ENCODE data around the gene ZNF184.

The ZNF184 gene

GRCh38 chr6:27472617-27473400, at the start of gene ZNF184:
Gene ZNF184 (minus strand): TSS chr6:27473105. CDS start chr6:27472294, 811 bp downstream.
- peak; percentile 95 for DNase-seq (ENCODE audit: extremely low read depth, low read depth)
- TF ChIP-seq, protein P1, sequence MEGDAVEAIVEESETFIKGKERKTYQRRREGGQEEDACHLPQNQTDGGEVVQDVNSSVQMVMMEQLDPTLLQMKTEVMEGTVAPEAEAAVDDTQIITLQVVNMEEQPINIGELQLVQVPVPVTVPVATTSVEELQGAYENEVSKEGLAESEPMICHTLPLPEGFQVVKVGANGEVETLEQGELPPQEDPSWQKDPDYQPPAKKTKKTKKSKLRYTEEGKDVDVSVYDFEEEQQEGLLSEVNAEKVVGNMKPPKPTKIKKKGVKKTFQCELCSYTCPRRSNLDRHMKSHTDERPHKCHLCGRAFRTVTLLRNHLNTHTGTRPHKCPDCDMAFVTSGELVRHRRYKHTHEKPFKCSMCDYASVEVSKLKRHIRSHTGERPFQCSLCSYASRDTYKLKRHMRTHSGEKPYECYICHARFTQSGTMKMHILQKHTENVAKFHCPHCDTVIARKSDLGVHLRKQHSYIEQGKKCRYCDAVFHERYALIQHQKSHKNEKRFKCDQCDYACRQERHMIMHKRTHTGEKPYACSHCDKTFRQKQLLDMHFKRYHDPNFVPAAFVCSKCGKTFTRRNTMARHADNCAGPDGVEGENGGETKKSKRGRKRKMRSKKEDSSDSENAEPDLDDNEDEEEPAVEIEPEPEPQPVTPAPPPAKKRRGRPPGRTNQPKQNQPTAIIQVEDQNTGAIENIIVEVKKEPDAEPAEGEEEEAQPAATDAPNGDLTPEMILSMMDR (IDR thresholded peaks at IDR 0.05; ENCODE audit: low read depth, low read length): no peak

GRCh38 chr6:27518881-27519795, 46.2 kb upstream of the ZNF184 start:
- peak; percentile 68 for DNase-seq (ENCODE audit: extremely low read depth, low read depth)
- TF ChIP-seq, protein P1 (IDR thresholded peaks at IDR 0.05; ENCODE audit: low read depth, low read length): peak; percentile 82

- no peak for DNase-seq (ENCODE audit: extremely low read depth, low read depth)
- TF ChIP-seq, protein P1 (IDR thresholded peaks at IDR 0.05; ENCODE audit: low read depth, low read length): no peak
Measured at GRCh38 chr6:27517928-27518787, 45.3 kb upstream of the ZNF184 start.

- TF ChIP-seq, protein P1 (IDR thresholded peaks at IDR 0.05; ENCODE audit: low read depth, low read length): no peak
- no peak for DNase-seq (ENCODE audit: extremely low read depth, low read depth)
Measured at GRCh38 chr6:27517238-27517637, 44.3 kb upstream of the ZNF184 start.

DNA sequence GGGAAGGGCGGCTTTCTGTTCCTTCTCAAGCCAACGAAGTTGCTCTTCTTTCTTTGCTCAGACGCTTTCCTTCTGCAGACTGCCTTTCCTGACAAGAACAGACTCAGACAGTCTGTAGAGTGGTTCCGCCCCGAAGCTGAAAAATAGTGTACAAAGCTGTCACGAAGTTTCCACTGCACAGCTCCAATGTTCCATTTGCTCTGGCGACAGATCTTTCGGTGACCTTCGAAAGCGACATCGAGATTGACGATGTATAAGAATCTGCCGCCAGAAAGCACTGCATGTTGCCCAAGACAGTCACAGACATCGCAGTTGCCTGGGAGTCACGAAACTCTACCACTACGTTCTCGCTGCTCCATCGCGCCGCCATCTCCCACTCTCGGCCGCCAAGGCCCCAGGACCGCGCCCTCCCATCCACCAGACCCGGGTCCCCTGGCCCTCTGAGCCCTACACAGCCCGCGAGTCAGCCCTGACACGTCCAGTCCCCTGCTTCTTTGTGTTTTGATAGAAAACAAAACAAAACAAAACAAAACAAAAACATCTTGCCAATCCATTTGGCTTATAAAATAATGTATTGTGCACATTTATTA, 42.1 kb upstream of the ZNF184 start:
- DNase-seq (ENCODE audit: extremely low read depth, low read depth): no peak
- TF ChIP-seq, protein P1 (IDR thresholded peaks at IDR 0.05; ENCODE audit: low read depth, low read length): no peak

- DNase-seq (ENCODE audit: extremely low read depth, low read depth): no peak
Measured at GRCh38 chr6:27512525-27512924, 39.6 kb upstream of the ZNF184 start.

More at GRCh38 chr6:27512525-27512924, 39.6 kb upstream of the ZNF184 start:
- TF ChIP-seq, protein P1 (IDR thresholded peaks at IDR 0.05; ENCODE audit: low read depth, low read length): no peak
